H1 (cell line): ENCODE results near the gene GNG13. TPM values are rescaled to one million over a fixed set of nuclear protein-coding genes. Genes with fewer than 3 reads are reported as not detected.

Experiments used
- CTCF ChIA-PET: fragments of 300-600 bp; sonication (Branson Sonifier 250); formaldehyde crosslinking; loops from one replicate; lab custom pipeline; 2021; ENCODE audit not compliant: partially characterized antibody; lab: Charles Lee
- POLR2A ChIA-PET: fragments of 300-600 bp; sonication (Branson Sonifier 250); formaldehyde crosslinking; loops from one replicate; lab custom pipeline; 2021; ENCODE audit warnings: inconsistent platforms; ENCODE audit not compliant: partially characterized antibody; lab: Charles Lee
- DNase-seq, 2 experiments: peaks; one replicate each; pipeline versions ENCODE4 v3.0.0 to v3.0.0-alpha.2; 2010 to 2022; ENCODE audit warnings: low spot score in 2 of 2, low read depth in 1 of 2, mixed read lengths in 1 of 2
- FAIRE-seq: peaks from 2 replicates; lab custom pipeline; 2011; peaks lifted over from hg19 to GRCh38; lab: Jason Lieb, UNC
- H2AFZ ChIP-seq: 2 replicates; pipeline ENCODE4 v1.8.1; 2012; ENCODE audit warnings: low read length, inconsistent platforms
- H2AK5ac ChIP-seq: 2 replicates; pipeline ENCODE4 v1.6.1; 2013; ENCODE audit warnings: low read depth, low read length
- H2BK120ac ChIP-seq: replicated peaks from 2 replicates; pipeline ENCODE3; 2013; ENCODE audit warnings: low read depth, low read length, inconsistent platforms
- H2BK12ac ChIP-seq: 2 replicates; pipeline ENCODE4 v1.6.1; 2013; ENCODE audit warnings: low read depth, low read length
- H2BK15ac ChIP-seq: 2 replicates; pipeline ENCODE4 v1.6.1; 2013; ENCODE audit warnings: low read length
- H2BK20ac ChIP-seq: 2 replicates; pipeline ENCODE4 v1.6.1; 2013; ENCODE audit warnings: low read length
- H2BK5ac ChIP-seq: 2 replicates; pipeline ENCODE4 v1.6.1; 2013; ENCODE audit warnings: low read depth, low read length
- H3K14ac ChIP-seq: 2 replicates; pipeline ENCODE4 v1.6.1; 2013; ENCODE audit warnings: inconsistent platforms; ENCODE audit not compliant: insufficient read length
- H3K18ac ChIP-seq: 2 replicates; pipeline ENCODE4 v1.6.1; 2013; ENCODE audit warnings: low read length; ENCODE audit errors: extremely low read depth
- H3K23ac ChIP-seq: 2 replicates; pipeline ENCODE4 v1.6.1; 2013; ENCODE audit warnings: inconsistent platforms; ENCODE audit not compliant: insufficient read length
- H3K23me2 ChIP-seq: 2 replicates; pipeline ENCODE4 v1.6.1; 2013; ENCODE audit warnings: low read depth, low read length
- H3K27ac ChIP-seq: 2 replicates; pipeline ENCODE4 v1.6.1; 2011; ENCODE audit warnings: low read depth, low read length, inconsistent platforms
- H3K27me3 ChIP-seq, 4 experiments: replicated peaks in 1 of 4; 1 replicate in 1 of 4; 2 replicates in 3 of 4; pipeline versions ENCODE4 v1.6.1 to v1.8.1; 2011 to 2013; ENCODE audit warnings: low read length in 3 of 4, mild to moderate bottlenecking in 3 of 4, inconsistent platforms in 2 of 4, mixed read lengths in 2 of 4, moderate library complexity in 1 of 4; ENCODE audit not compliant: control insufficient read depth in 3 of 4, insufficient read depth in 3 of 4; ENCODE audit errors: extremely low read depth in 1 of 4
- H3K36me3 ChIP-seq, 4 experiments: 2 replicates each; pipeline versions ENCODE4 v1.6.1 to v1.8.1; 2011 to 2013; ENCODE audit warnings: mild to moderate bottlenecking in 4 of 4, low read length in 3 of 4, moderate library complexity in 2 of 4, control low read depth in 1 of 4, inconsistent platforms in 1 of 4; ENCODE audit not compliant: insufficient read depth in 4 of 4, control insufficient read depth in 2 of 4
- H3K4ac ChIP-seq: replicated peaks from 2 replicates; pipeline ENCODE3; 2013; ENCODE audit warnings: low read length, low read depth, mixed read lengths, inconsistent platforms; ENCODE audit not compliant: insufficient read length
- H3K4me1 ChIP-seq, 4 experiments: replicated peaks in 1 of 4; 1 replicate in 1 of 4; 2 replicates in 3 of 4; pipeline versions ENCODE4 v1.6.1 to v1.8.1; 2011 to 2013; ENCODE audit warnings: low read length in 3 of 4, inconsistent platforms in 2 of 4, mixed read lengths in 1 of 4; ENCODE audit not compliant: insufficient read depth in 4 of 4, control insufficient read depth in 3 of 4
- H3K4me2 ChIP-seq, 2 experiments: 2 replicates each; pipeline versions ENCODE4 v1.6.1 to v1.8.1; 2011 to 2013; ENCODE audit warnings: low read depth in 2 of 2, low read length in 2 of 2, control low read depth in 1 of 2, inconsistent platforms in 1 of 2, mild to moderate bottlenecking in 1 of 2; ENCODE audit not compliant: insufficient read depth in 1 of 2
- H3K4me3 ChIP-seq, 4 experiments: fragments of 200-600, 300-600 bp in 1 of 4; sonication (generic), shearing (Covaris generic), sonication (Bioruptor Twin) in 1 of 4; 2 replicates each; pipeline versions ENCODE4 v1.5.1 to v1.8.1; 2011 to 2016; ENCODE audit warnings: low read length in 4 of 4, low read depth in 3 of 4, control low read depth in 2 of 4, inconsistent platforms in 2 of 4, mild to moderate bottlenecking in 2 of 4, mixed read lengths in 1 of 4, moderate library complexity in 1 of 4; ENCODE audit not compliant: insufficient read depth in 2 of 4; ENCODE audit errors: extremely low read depth in 1 of 4
- H3K56ac ChIP-seq: replicated peaks from 2 replicates; pipeline ENCODE3; 2013; ENCODE audit warnings: low read depth, mild to moderate bottlenecking, mixed read lengths, low read length, inconsistent platforms; ENCODE audit not compliant: insufficient read length
- H3K79me1 ChIP-seq: 2 replicates; pipeline ENCODE4 v1.6.1; 2013; ENCODE audit warnings: low read depth, low read length, control low read depth
- H3K79me2 ChIP-seq, 2 experiments: 2 replicates each; pipeline versions ENCODE4 v1.6.1 to v1.8.1; 2012 to 2013; ENCODE audit warnings: low read length in 2 of 2, mild to moderate bottlenecking in 2 of 2, inconsistent platforms in 1 of 2; ENCODE audit not compliant: insufficient read depth in 2 of 2, control insufficient read depth in 1 of 2
- H3K9ac ChIP-seq, 4 experiments: replicated peaks in 1 of 4; 1 replicate in 1 of 4; 2 replicates in 3 of 4; pipeline versions ENCODE4 v1.6.1 to v1.8.1; 2011 to 2013; ENCODE audit warnings: low read depth in 3 of 4, low read length in 3 of 4, control low read depth in 2 of 4, mild to moderate bottlenecking in 2 of 4, moderate library complexity in 2 of 4, inconsistent platforms in 1 of 4; ENCODE audit errors: extremely low read depth in 1 of 4
- H3K9me3 ChIP-seq, 2 experiments: 2 replicates each; pipeline versions ENCODE4 v1.6.1 to v1.8.1; 2012 to 2013; ENCODE audit warnings: mild to moderate bottlenecking in 2 of 2, moderate library complexity in 2 of 2, control low read depth in 1 of 2, inconsistent platforms in 1 of 2, low read depth in 1 of 2, low read length in 1 of 2, mixed read lengths in 1 of 2; ENCODE audit not compliant: insufficient read depth in 2 of 2
- H4K20me1 ChIP-seq, 2 experiments: replicated peaks in 1 of 2; 2 replicates each; pipeline versions ENCODE3 to v1.8.1; 2011 to 2013; ENCODE audit warnings: inconsistent platforms in 2 of 2, low read length in 2 of 2, mild to moderate bottlenecking in 1 of 2; ENCODE audit not compliant: insufficient read depth in 2 of 2, control insufficient read depth in 1 of 2
- H4K5ac ChIP-seq: 2 replicates; pipeline ENCODE4 v1.6.1; 2013; ENCODE audit warnings: low read length, low read depth, mixed read lengths, inconsistent platforms; ENCODE audit not compliant: insufficient read length
- H4K8ac ChIP-seq: 2 replicates; pipeline ENCODE4 v1.8.0; 2013; ENCODE audit warnings: mild to moderate bottlenecking, moderate library complexity, low read length, inconsistent platforms; ENCODE audit not compliant: insufficient read depth; ENCODE audit errors: extremely low read depth
- H4K91ac ChIP-seq: replicated peaks from 2 replicates; pipeline ENCODE3; 2013; ENCODE audit warnings: low read length, mixed read lengths, inconsistent platforms; ENCODE audit not compliant: insufficient read length
- BACH1 ChIP-seq: IDR thresholded peaks from 2 replicates; pipeline ENCODE4 v1.6.1; 2012; ENCODE audit warnings: low read length, improper control_type of control experiment
- CEBPB ChIP-seq: IDR thresholded peaks from 2 replicates; pipeline ENCODE4 v1.6.1; 2012; ENCODE audit warnings: low read depth, low read length
- E2F6 ChIP-seq: IDR thresholded peaks from 2 replicates; pipeline ENCODE4 v1.6.1; 2012; ENCODE audit warnings: inconsistent platforms
- EGR1 ChIP-seq: IDR thresholded peaks from 2 replicates; pipeline ENCODE4 v1.6.1; 2011; ENCODE audit warnings: low read depth, low read length, borderline replicate concordance
- FOSL1 ChIP-seq: IDR thresholded peaks from 2 replicates; pipeline ENCODE4 v1.6.1; 2011; ENCODE audit warnings: mild to moderate bottlenecking, low read depth, low read length, moderate library complexity; ENCODE audit not compliant: insufficient read depth
- KDM5A ChIP-seq: fragments of 200-600 bp; IDR thresholded peaks from 2 replicates; pipeline ENCODE4 v1.7.1; 2012; ENCODE audit warnings: mild to moderate bottlenecking, low read length, inconsistent platforms, mixed read lengths
- SIN3A ChIP-seq, 2 experiments: IDR thresholded peaks in 1 of 2; conservative IDR thresholded peaks in 1 of 2; 2 replicates each; pipeline ENCODE4 v1.6.1; 2011 to 2012; ENCODE audit warnings: low read length in 2 of 2, improper control_type of control experiment in 1 of 2, low read depth in 1 of 2, mild to moderate bottlenecking in 1 of 2
- SUZ12 ChIP-seq: fragments of 200-600 bp; sonication (generic); IDR thresholded peaks from 2 replicates; pipeline ENCODE4 v1.6.1; 2012; ENCODE audit warnings: mild to moderate bottlenecking, inconsistent platforms, low read length, moderate library complexity, mixed read lengths
- TAF1 ChIP-seq: IDR thresholded peaks from 2 replicates; pipeline ENCODE4 v1.6.1; 2011; ENCODE audit warnings: mild to moderate bottlenecking, low read depth, low read length
- TEAD4 ChIP-seq: IDR thresholded peaks from 2 replicates; pipeline ENCODE4 v1.6.1; 2012; ENCODE audit warnings: low read depth, low read length, inconsistent platforms, mixed read lengths
- WGBS, 2 experiments: shearing (Covaris generic) in 1 of 2; methylation state at CpG; one replicate each; pipeline versions ENCODE4 v1.1.6 to v1.1.7; 2013 to 2015; ENCODE audit warnings: low lambda C conversion rate in 2 of 2, mixed read lengths in 2 of 2, inconsistent platforms in 1 of 2, low coverage in 1 of 2, missing lambda C conversion rate in 1 of 2; ENCODE audit not compliant: insufficient replicate concordance in 2 of 2, insufficient coverage in 1 of 2, insufficient read length in 1 of 2; ENCODE audit errors: extremely low coverage in 1 of 2, missing lambda C conversion rate in 1 of 2; 5-methylcytosine and 5-hydroxymethylcytosine counted together
- polyA plus RNA-seq, 7 experiments: library from polyadenylated mRNA; depleted of rRNA in 3 of 7; stranded (reverse) in 5 of 7; unstranded in 2 of 7; fragments of >200 nt in 5 of 7; fragments of 200-250 nt in 2 of 7; gene quantifications; 1 replicate in 5 of 7; 2 replicates in 1 of 7; 4 replicates in 1 of 7; pipeline versions ENCODE4 v1.2.1 to v1.2.3, GENCODE V29; 2011 to 2013; ENCODE audit warnings: missing spikeins in 2 of 7, mixed read lengths in 2 of 7
- total RNA-seq: library from RNA; stranded (reverse); fragmentation: NEBNext Ultra II Directional; extraction: Animal tissue kit (Norgen Biotek cat#: 25700); gene quantifications from 2 replicates; pipeline ENCODE4 v1.2.1, GENCODE V29; 2021
- TF ChIP-seq, protein P1 (sequence below): IDR thresholded peaks from 2 replicates; pipeline ENCODE4 v1.6.1; 2012; ENCODE audit warnings: low read length, inconsistent platforms

GNG13 gene
- total and polyA plus RNA-seq, 2 of the 8 experiments (the other 6 are each of a cell fraction or from before 2014, with no cell fraction given) = not detected

GRCh38 chr16:818592-818991 lies 18.1 kb upstream of the GNG13 start:
- Histone ChIP-seq H4K20me1 (peaks cover 0 to 3% of the 10 kb centered on the region in 2 experiments), H3K23ac (no peak overlapping the region), H2AK5ac (peak overlapping the region; percentile 75; the same call in 1 of the 2 replicates), H2BK5ac (no peak overlapping the region), H4K8ac (no peak overlapping the region), H2AFZ (no peak overlapping the region), H3K36me3 (no peaks in the 10 kb centered on the region), H3K4me3 (no peak overlapping the region), H2BK15ac (no peak overlapping the region), H3K4me2 (no peak overlapping the region), H3K79me2 (no peaks in the 10 kb centered on the region), H3K14ac (no peak overlapping the region), H3K56ac (no peak overlapping the region), H2BK12ac (no peak overlapping the region), H2BK120ac (no peak overlapping the region), H3K9ac (no peak overlapping the region; a peak in 1 of 7 replicates), H2BK20ac (no peak overlapping the region), H3K18ac (no peak overlapping the region), H4K5ac (no peak overlapping the region), H3K4ac (peak overlapping the region; percentile 10), H3K27me3 (0 out of 7 replicates have a peak, but pooled peaks cover 0 to 2% (median 0%) of the 10 kb centered on the region in 4 experiments), H3K79me1 (no peaks in the 10 kb centered on the region), H3K4me1 (peaks cover 0 to 8% (median 0%) of the 10 kb centered on the region in 4 experiments; a peak in 2 of 7 replicates), H3K23me2 (no peaks in the 10 kb centered on the region), H3K9me3 (peaks cover 4 to 16% of the 10 kb centered on the region in 2 experiments; a peak in 3 of 4 replicates), H3K27ac (no peak overlapping the region), H4K91ac (no peak overlapping the region)
- WGBS, 2 experiments = 61% methylated on average over 2 of the region's 2 CpGs; no CpG with 5 or more reads in 1 of the 2 experiments
- ChIA-PET CTCF (no interaction called here), POLR2A (no interaction called here)
- TF ChIP-seq, protein P1, sequence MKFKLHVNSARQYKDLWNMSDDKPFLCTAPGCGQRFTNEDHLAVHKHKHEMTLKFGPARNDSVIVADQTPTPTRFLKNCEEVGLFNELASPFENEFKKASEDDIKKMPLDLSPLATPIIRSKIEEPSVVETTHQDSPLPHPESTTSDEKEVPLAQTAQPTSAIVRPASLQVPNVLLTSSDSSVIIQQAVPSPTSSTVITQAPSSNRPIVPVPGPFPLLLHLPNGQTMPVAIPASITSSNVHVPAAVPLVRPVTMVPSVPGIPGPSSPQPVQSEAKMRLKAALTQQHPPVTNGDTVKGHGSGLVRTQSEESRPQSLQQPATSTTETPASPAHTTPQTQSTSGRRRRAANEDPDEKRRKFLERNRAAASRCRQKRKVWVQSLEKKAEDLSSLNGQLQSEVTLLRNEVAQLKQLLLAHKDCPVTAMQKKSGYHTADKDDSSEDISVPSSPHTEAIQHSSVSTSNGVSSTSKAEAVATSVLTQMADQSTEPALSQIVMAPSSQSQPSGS = no peak
- TF ChIP-seq SUZ12 (no peak), E2F6 (no peak), BACH1 (no peak), KDM5A (no peak), EGR1 (no peak), SIN3A (conservative IDR thresholded peaks at IDR 0.05 in 1 of 2, IDR thresholded peaks at IDR 0.05 in 1 of 2; ENCODE audit: low read depth in 1 of 2, low read length in 2 of 2) (no peak), TEAD4 (no peak), FOSL1 (no peak), CEBPB (no peak), TAF1 (no peak)
- FAIRE-seq = peak; percentile 82
- no peak for DNase-seq
